GM12878 (cell line): ENCODE measurements around the gene RSPH4A. TPM values are rescaled to one million over a fixed set of nuclear protein-coding genes. Genes with fewer than 3 reads are reported as not detected.

Experiments used
- ATAC-seq: fragments of 200-7000 bp; cut with Tn5 transposase; 3 replicates; pipeline ENCODE4 v1.9.1; 2020; ENCODE audit warnings: mild to moderate bottlenecking, moderate library complexity
- BruUV-seq: library from RNA; stranded (reverse); fragments of 400-500 nt; replicated peaks from 2 replicates; lab custom pipeline; 2021; lab: Mats Ljungman, UMichigan
- CTCF ChIA-PET: fragments of 300-600 bp; sonication (Branson Sonifier 250); formaldehyde crosslinking; extraction: SDS; loops from one replicate; lab custom pipeline; 2021; ENCODE audit warnings: inconsistent platforms; lab: Yijun Ruan, JAX
- POLR2A ChIA-PET: fragments of 350-600 bp; formaldehyde crosslinking; extraction: SDS; loops from one replicate; lab custom pipeline; 2021; ENCODE audit warnings: inconsistent platforms; lab: Charles Lee
- RAD21 ChIA-PET: fragments of 300-600 bp; sonication (Branson Sonifier 250); formaldehyde crosslinking; loops from one replicate; lab custom pipeline; 2023; ENCODE audit warnings: antibody characterized with exemption; ENCODE audit not compliant: unreplicated experiment; lab: Charles Lee
- SMC1A ChIA-PET: fragments of 300-600 bp; sonication (Branson Sonifier 250); formaldehyde crosslinking; loops from one replicate; lab custom pipeline; 2023; ENCODE audit not compliant: unreplicated experiment, uncharacterized antibody; lab: Charles Lee
- DNase-seq: peaks from one replicate; pipeline ENCODE4 v3.0.0-alpha.2; 2011; ENCODE audit warnings: low read depth, low spot score
- FAIRE-seq: peaks from 3 replicates; lab custom pipeline; 2011; peaks lifted over from hg19 to GRCh38; lab: Jason Lieb, UNC
- H2AFZ ChIP-seq: 2 replicates; pipeline ENCODE4 v1.6.0; 2011; ENCODE audit warnings: low read depth, low read length, control low read depth; ENCODE audit not compliant: control insufficient read depth
- H3K27ac ChIP-seq: 2 replicates; pipeline ENCODE4 v1.5.1; 2011; ENCODE audit warnings: control low read depth; ENCODE audit not compliant: control insufficient read depth, insufficient read depth
- H3K27me3 ChIP-seq, 2 experiments: replicated peaks in 1 of 2; 2 replicates each; pipeline versions ENCODE4 v1.6.0 to v1.6.1; 2011; ENCODE audit warnings: low read length in 1 of 2; ENCODE audit not compliant: control insufficient read depth in 2 of 2, insufficient read depth in 2 of 2
- H3K36me3 ChIP-seq, 2 experiments: 2 replicates each; pipeline ENCODE4 v1.5.1; 2011; ENCODE audit warnings: low read length in 1 of 2; ENCODE audit not compliant: control insufficient read depth in 2 of 2, insufficient read depth in 2 of 2
- H3K4me1 ChIP-seq: 2 replicates; pipeline ENCODE4 v1.6.1; 2011; ENCODE audit warnings: mild to moderate bottlenecking, low read length, moderate library complexity, mixed read lengths; ENCODE audit not compliant: control insufficient read depth, insufficient read depth
- H3K4me2 ChIP-seq: 2 replicates; pipeline ENCODE4 v1.6.0; 2011; ENCODE audit warnings: control low read depth; ENCODE audit not compliant: control insufficient read depth, insufficient read depth
- H3K4me3 ChIP-seq: fragments of 200-600 bp; sonication (generic); 2 replicates; pipeline ENCODE4 v1.5.1; 2016
- H3K79me2 ChIP-seq: 2 replicates; pipeline ENCODE4 v1.6.0; 2011; ENCODE audit warnings: low read length; ENCODE audit not compliant: control insufficient read depth, insufficient read depth
- H3K9ac ChIP-seq: 2 replicates; pipeline ENCODE4 v1.8.0; 2011; ENCODE audit warnings: low read length, control low read depth, mixed read lengths; ENCODE audit not compliant: control insufficient read depth, insufficient read depth
- H3K9me3 ChIP-seq: replicated peaks from 3 replicates; pipeline ENCODE4 v1.5.1; 2011; ENCODE audit warnings: mild to moderate bottlenecking, low read length; ENCODE audit not compliant: control insufficient read depth, insufficient read depth
- H4K20me1 ChIP-seq: 2 replicates; pipeline ENCODE4 v1.6.0; 2011; ENCODE audit not compliant: control insufficient read depth, insufficient read depth
- FOS ChIP-seq: IDR thresholded peaks from 3 replicates; pipeline ENCODE4 v1.6.1; 2011; ENCODE audit warnings: borderline replicate concordance; ENCODE audit not compliant: insufficient read length; ENCODE audit errors: extremely low read depth
- GATAD2B ChIP-seq: fragments of 450-650 bp; conservative IDR thresholded peaks from 2 replicates; pipeline ENCODE4 v1.6.1; 2017; ENCODE audit warnings: low read depth, mild to moderate bottlenecking, moderate library complexity
- HDAC6 ChIP-seq: fragments of 200-600 bp; sonication (generic); IDR thresholded peaks from one replicate; pipeline ENCODE4 v1.8.0; 2017; ENCODE audit warnings: antibody characterized with exemption; ENCODE audit not compliant: unreplicated experiment
- HDGF ChIP-seq: fragments of 450-650 bp; IDR thresholded peaks from 2 replicates; pipeline ENCODE4 v1.6.1; 2016; ENCODE audit warnings: antibody characterized with exemption
- IRF4 ChIP-seq: IDR thresholded peaks from 2 replicates; pipeline ENCODE4 v1.6.1; 2011; ENCODE audit warnings: low read depth, low read length
- JUNB ChIP-seq: IDR thresholded peaks from 2 replicates; pipeline ENCODE4 v1.6.1; 2016; ENCODE audit warnings: antibody characterized with exemption, mild to moderate bottlenecking
- JUND ChIP-seq: IDR thresholded peaks from 2 replicates; pipeline ENCODE4 v1.6.1; 2012; ENCODE audit warnings: low read depth, mild to moderate bottlenecking, low read length, improper control_type of control experiment, moderate library complexity
- LARP7 ChIP-seq: fragments of 450-650 bp; IDR thresholded peaks from 2 replicates; pipeline ENCODE4 v1.6.1; 2017; ENCODE audit warnings: mild to moderate bottlenecking
- NRF1 ChIP-seq: conservative IDR thresholded peaks from 2 replicates; pipeline ENCODE4 v1.6.1; 2011; ENCODE audit warnings: mild to moderate bottlenecking, low read depth, low read length, improper control_type of control experiment
- RCOR1 ChIP-seq: conservative IDR thresholded peaks from 2 replicates; pipeline ENCODE4 v1.6.1; 2012; ENCODE audit warnings: low read depth, low read length, improper control_type of control experiment
- RUNX3 ChIP-seq: IDR thresholded peaks from 2 replicates; pipeline ENCODE4 v1.6.1; 2012; ENCODE audit warnings: low read length, inconsistent platforms
- SIX5 ChIP-seq: IDR thresholded peaks from 2 replicates; pipeline ENCODE4 v1.6.1; 2011; ENCODE audit warnings: mild to moderate bottlenecking, low read depth, low read length, moderate library complexity; ENCODE audit not compliant: severe bottlenecking
- SMARCA5 ChIP-seq: fragments of 450-650 bp; IDR thresholded peaks from 2 replicates; pipeline ENCODE4 v1.6.1; 2017; ENCODE audit warnings: mild to moderate bottlenecking
- SPI1 ChIP-seq: IDR thresholded peaks from 2 replicates; pipeline ENCODE4 v1.6.1; 2011; ENCODE audit warnings: low read depth, mild to moderate bottlenecking, low read length, moderate library complexity, borderline replicate concordance; ENCODE audit not compliant: insufficient read depth
- STAT3 ChIP-seq: IDR thresholded peaks from 2 replicates; pipeline ENCODE4 v1.6.1; 2011; ENCODE audit warnings: low read depth, low read length, improper control_type of control experiment
- TCF7 ChIP-seq: IDR thresholded peaks from 2 replicates; pipeline ENCODE4 v1.6.1; 2014; ENCODE audit warnings: antibody characterized with exemption, borderline replicate concordance
- WGBS: methylation state at CpG from one replicate; pipeline ENCODE4 v1.1.6; 2016; ENCODE audit warnings: low lambda C conversion rate; ENCODE audit not compliant: insufficient replicate concordance, insufficient coverage; ENCODE audit errors: missing lambda C conversion rate; 5-methylcytosine and 5-hydroxymethylcytosine counted together
- in situ Hi-C: fragments of 300-500 bp; cut with MboI; formaldehyde crosslinking; loops from 9 replicates; pipeline ENCODE4 v1.14.3; 2018; ENCODE audit warnings: mixed read lengths
- intact Hi-C: fragments of 100-400 bp; cut with micrococcal nuclease; formaldehyde crosslinking; loops from one replicate; pipeline ENCODE4 v1.14.2; 2022; ENCODE audit not compliant: unreplicated experiment
- polyA plus RNA-seq, 11 experiments: library from polyadenylated mRNA; depleted of rRNA in 4 of 11; unstranded in 6 of 11; stranded (reverse) in 5 of 11; fragments of >200 nt; fragmentation: Nextera tagmentation in 4 of 11; fragmentation: Illumina TruSeq in 1 of 11; extraction: Ambion mirVana in 4 of 11; extraction: Trizol in 1 of 11; gene quantifications; 1 replicate in 1 of 11; 2 replicates in 10 of 11; pipeline versions ENCODE4 v1.2.1 to v1.2.3, GENCODE V29; 2011 to 2016; ENCODE audit warnings: inconsistent platforms in 2 of 11, missing spikeins in 2 of 11, low read depth in 1 of 11
- total RNA-seq, 4 experiments: library from RNA; depleted of rRNA in 3 of 4; stranded (reverse); fragments of >200 nt in 3 of 4; fragmentation: Illumina TruSeq in 1 of 4; extraction: Trizol in 1 of 4; gene quantifications; 2 replicates each; pipeline versions ENCODE4 v1.2.1 to v1.2.3, GENCODE V29; 2013 to 2021

Gene RSPH4A
- total and polyA plus RNA-seq, 10 of the 15 experiments (the other 5 are each of a cell fraction or from before 2014, with no cell fraction given), result 0.07 to 0.28 (median 0.21) TPM; not detected in 1

DNA sequence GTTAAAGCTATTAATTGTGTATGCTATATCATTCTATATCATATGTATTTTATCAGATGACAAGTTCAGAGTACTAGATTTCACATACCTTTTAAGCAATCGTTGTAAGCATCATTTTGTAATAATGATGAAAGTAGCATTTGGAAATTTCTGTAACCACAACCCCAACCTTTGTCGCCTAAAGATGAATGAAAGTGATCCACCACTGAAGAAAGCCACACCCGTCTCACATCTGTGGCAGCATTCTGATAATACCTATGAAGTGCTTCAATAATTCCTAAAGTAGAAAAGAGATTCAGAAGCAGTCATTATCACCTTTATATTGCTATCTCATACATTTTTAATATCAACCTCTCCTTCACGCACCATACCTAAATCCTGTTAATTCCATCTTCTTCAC is 35.6 kb downstream of the RSPH4A start:
- H3K27ac ChIP-seq, result no peak overlapping the region
- WGBS, result 47% methylated on average over 4 of the region's 4 CpGs
- H3K36me3 ChIP-seq, result peaks cover 0 to 12% of the 10 kb centered on the region in 2 experiments; a peak in 1 of 4 replicates
- no peaks in the 10 kb centered on the region for H3K27me3 ChIP-seq
- ChIA-PET SMC1A (interaction anchor here (1.0 to 1.4 kb wide), 2 partner anchors 10 to 91 kb away, joined by 3 to 5 read pairs; no protein-coding TSS in a partner anchor), CTCF (no interaction called here), RAD21 (no interaction called here), POLR2A (no interaction called here)
- no peaks in the 10 kb centered on the region for H3K79me2 ChIP-seq
- no peak overlapping the region for H3K4me3 ChIP-seq
- no TSS peak for BruUV-seq
- in situ Hi-C loops, result no loop called here
- ATAC-seq (no peak), DNase-seq (no peak), FAIRE-seq (no peak)
- no peaks in the 10 kb centered on the region for H3K9me3 ChIP-seq
- H3K9ac ChIP-seq, result no peak overlapping the region
- TF ChIP-seq HDGF (no peak), RUNX3 (0 out of 2 replicates have a peak, but pooled peaks have one; percentile 19), SIX5 (no peak)
- no peak overlapping the region for H3K4me2 ChIP-seq
- H3K4me1 ChIP-seq, result no peaks in the 10 kb centered on the region
- no peaks in the 10 kb centered on the region for H4K20me1 ChIP-seq
- no peak overlapping the region for H2AFZ ChIP-seq
- intact Hi-C loops, result no loop called here

- BruUV-seq, result no TSS peak
- no peaks in the 10 kb centered on the region for H3K27me3 ChIP-seq
- H3K4me1 ChIP-seq, result no peaks in the 10 kb centered on the region; the same call in 1 of the 2 replicates
- POLR2A ChIA-PET, result interaction anchor here (0.6 kb wide), 1 partner anchor 95 kb away, joined by 3 read pairs; no protein-coding TSS in a partner anchor
- no peak for FAIRE-seq
- CTCF ChIA-PET, result interaction anchor here (0.8 to 3.0 kb wide), 4 partner anchors 15 to 101 kb away, joined by 3 to 11 read pairs (median 4); no protein-coding TSS in a partner anchor
- H3K4me2 ChIP-seq, result peak overlapping the region; percentile 61
- SMC1A ChIA-PET, result interaction anchor here (0.7 to 2.1 kb wide), 8 partner anchors 10 to 271 kb away, joined by 3 to 7 read pairs (median 4); partner anchors contain the start of genes CALHM4 and KPNA5
- H4K20me1 ChIP-seq, result no peaks in the 10 kb centered on the region; the same call in 1 of the 2 replicates
- no peak for TF ChIP-seq JUNB
- no peak for TF ChIP-seq LARP7
- TF ChIP-seq FOS, result no peak
- no peak for TF ChIP-seq RCOR1
- no peak for TF ChIP-seq NRF1
- no peak for TF ChIP-seq GATAD2B
- no peak for TF ChIP-seq IRF4
- no peak for TF ChIP-seq SPI1
- no peak for TF ChIP-seq JUND
- TF ChIP-seq TCF7, result no peak
- no peak for TF ChIP-seq HDAC6
- no peak for TF ChIP-seq STAT3
- no peak for TF ChIP-seq SMARCA5
- H3K27ac ChIP-seq, result no peak overlapping the region; the same call in 1 of the 2 replicates
- in situ Hi-C loops (no loop called here), intact Hi-C loops (loop anchor here (10.0 kb wide), 2 partner anchors 287 to 647 kb away; partner anchors contain the start of gene DSE)
- H3K9ac ChIP-seq, result no peak overlapping the region; the same call in 1 of the 2 replicates
- no peaks in the 10 kb centered on the region for H3K9me3 ChIP-seq
- H2AFZ ChIP-seq, result no peak overlapping the region
- H3K36me3 ChIP-seq, result no peaks in the 10 kb centered on the region
- RAD21 ChIA-PET, result no interaction called here
- peaks cover 65% of the 10 kb centered on the region for H3K79me2 ChIP-seq
- no peak for DNase-seq
- ATAC-seq, result peak; percentile 46
- H3K4me3 ChIP-seq, result 0 out of 2 replicates have a peak overlapping the region, but pooled peaks have one; percentile 31
Measured at GRCh38 chr6:116661594-116661993, 45.3 kb downstream of the RSPH4A start.
